ENCODE data around the gene TPD52L2. TPM values are rescaled to one million over a fixed set of nuclear protein-coding genes. Genes with fewer than 3 reads are reported as not detected.

The TPD52L2 gene
- total RNA-seq, 4 donors from 2014 or later = 85.9 to 101 (median 94.7) TPM

DNA sequence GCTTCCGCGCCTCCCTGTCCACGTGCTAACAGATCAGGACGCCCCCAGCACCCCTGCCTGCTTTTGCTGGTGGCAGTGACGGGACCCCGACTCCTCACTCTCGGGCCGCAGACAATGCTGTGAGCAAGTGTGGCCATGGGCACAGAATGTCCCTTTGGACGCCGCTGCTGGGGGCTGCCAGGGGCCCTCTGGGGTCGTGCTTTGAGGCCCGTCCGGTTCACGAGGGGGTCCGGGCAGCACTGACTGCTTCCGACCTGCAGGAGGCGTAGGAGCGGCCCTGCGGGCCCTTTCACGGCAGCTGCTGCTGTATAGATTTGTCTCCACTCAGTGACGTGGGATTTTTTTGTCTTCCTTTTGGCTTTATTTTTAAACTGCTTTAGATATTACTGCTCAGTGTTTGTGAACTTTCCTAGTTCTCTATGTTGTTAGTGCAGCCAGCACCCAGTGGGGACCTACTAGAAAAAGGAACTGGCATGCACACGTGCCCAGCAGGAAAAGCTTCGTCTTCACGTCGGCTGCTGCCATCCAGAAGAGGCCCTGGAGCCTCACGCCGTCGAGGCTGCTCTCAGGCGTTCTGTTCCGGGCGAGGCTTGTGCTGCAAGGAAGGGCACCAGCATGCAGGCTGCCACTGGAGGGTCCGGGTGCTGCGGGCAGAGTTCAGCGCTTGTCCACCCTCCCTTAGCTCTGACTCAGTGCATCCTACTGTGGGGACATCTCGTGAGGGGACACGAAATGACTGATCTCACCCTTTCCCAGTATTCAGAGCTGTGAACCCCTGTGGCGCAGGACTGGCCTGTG lies 69.4 kb downstream of the TPD52L2 start:
- 83 to 84% methylated on average over 37 of the region's 37 CpGs for WGBS, 2 donors
- TF ChIP-seq CTCF (IDR thresholded peaks at IDR 0.05) = no peak
- no peak for TF ChIP-seq POLR2A (IDR thresholded peaks at IDR 0.05)
- DNase-seq (ENCODE audit: low spot score in 2 of 2) = no peak
- intact Hi-C loops (cut with DNase I; ENCODE audit: low total_unique reads) = no loop called here
- no peak overlapping the region for H3K4me3 ChIP-seq (ENCODE audit: low read depth, poor library complexity, severe bottlenecking)

DNA sequence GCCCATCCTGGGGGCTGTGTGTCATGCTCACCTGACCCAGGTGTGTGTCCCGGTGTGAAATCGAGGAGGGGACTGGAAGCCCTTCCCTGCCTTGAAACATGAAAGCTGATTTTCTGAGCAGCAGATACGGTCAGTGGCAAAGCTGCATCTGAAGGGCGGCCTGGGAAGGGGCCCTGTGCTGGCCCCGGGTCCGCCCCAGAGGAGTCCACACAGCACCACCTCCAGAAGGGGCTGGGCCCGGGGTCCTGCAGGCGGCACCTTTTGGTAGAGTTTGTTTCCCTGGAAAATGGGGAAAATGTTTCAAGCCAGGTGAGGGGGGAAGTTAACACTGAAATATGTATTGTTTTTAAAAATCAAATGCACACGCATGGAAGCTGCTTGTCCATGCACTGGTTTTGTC lies 70.4 kb downstream of the TPD52L2 start:
- TF ChIP-seq CTCF (IDR thresholded peaks at IDR 0.05) (no peak), POLR2A (IDR thresholded peaks at IDR 0.05) (no peak)
- 93% methylated on average over 9 of the region's 9 CpGs for WGBS, 2 donors
- H3K4me3 ChIP-seq (ENCODE audit: low read depth, poor library complexity, severe bottlenecking) = no peak overlapping the region
- intact Hi-C loops (cut with DNase I; ENCODE audit: low total_unique reads) = no loop called here
- no peak for DNase-seq (ENCODE audit: low spot score in 2 of 2)

DNA sequence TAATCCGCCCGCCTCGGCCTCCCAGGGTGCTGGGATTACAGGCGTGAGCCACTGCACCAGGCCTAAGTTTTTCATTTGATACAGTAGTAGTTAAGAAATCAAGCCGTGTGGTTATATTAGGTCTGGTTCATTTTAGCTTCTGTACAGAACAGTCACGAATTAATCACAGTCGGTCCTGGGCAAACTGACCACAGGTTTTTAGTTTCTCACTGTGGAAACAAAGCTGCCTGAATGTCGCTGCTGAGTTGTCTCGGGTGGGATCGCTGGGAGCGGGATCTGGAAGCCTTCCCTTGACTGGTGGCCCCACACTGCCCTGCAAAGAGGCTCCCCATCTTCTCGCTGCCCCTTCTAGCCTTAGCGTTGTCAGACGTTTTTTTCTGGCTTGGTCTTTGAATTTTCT lies 72.5 kb downstream of the TPD52L2 start:
- TF ChIP-seq POLR2A (IDR thresholded peaks at IDR 0.05) = no peak
- TF ChIP-seq CTCF (IDR thresholded peaks at IDR 0.05) = no peak
- DNase-seq (ENCODE audit: low spot score in 2 of 2) = no peak
- WGBS, 2 donors = 82 to 90% methylated on average over 14 of the region's 14 CpGs
- H3K4me3 ChIP-seq (ENCODE audit: low read depth, poor library complexity, severe bottlenecking) = no peak overlapping the region
- intact Hi-C loops (cut with DNase I; ENCODE audit: low total_unique reads) = no loop called here

DNA sequence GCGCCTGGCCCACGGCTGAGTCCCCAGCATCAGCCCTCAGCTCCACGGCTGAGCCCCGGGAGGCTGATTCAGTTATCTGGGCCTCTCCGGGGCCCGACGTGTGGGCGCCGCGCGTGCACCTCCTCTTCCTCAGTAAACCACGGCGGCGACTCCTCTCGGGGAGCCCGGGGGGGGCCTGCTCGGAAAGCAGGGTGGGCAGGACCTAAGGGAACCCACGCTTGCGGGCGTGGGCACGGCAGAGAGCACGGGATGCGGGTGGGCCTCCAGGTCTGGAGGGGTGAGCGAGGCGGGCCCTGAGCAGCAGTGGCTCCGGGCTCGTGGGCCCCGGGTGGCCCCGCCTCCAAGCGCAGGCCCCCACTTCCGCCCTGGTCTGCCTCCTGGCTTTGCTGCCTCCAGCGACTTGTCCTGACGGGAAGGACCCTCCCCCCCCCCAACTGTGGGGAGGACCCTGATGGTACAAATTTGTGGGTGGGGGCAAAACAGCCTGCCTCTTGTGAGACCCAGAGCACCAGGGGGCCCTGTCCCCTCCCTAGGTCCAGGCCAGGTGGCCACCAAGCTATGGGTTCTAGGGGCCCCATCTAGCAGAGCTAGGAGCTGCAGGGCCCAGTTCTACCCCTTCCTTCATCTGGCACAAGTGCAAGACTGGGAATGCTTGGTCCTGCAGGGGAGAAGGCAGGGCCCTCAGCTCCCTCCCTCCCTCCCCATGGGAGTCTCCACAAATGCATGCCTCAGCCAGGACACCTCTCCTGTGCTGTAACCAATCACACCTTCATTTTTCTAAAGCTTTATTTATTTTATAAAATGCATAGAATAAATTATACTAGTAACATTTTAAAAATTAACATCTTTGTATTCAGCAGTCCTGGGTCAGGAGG lies 74.2 kb downstream of the TPD52L2 start:
- intact Hi-C loops (cut with DNase I; ENCODE audit: low total_unique reads) = no loop called here
- peak in 1 of 2 donors; percentile 82 for DNase-seq (ENCODE audit: low spot score in 2 of 2)
- no peak for TF ChIP-seq POLR2A (IDR thresholded peaks at IDR 0.05)
- TF ChIP-seq CTCF (IDR thresholded peaks at IDR 0.05) = no peak
- 83 to 90% methylated on average over 25 to 33 of the region's 33 CpGs for WGBS, 2 donors
- no peak overlapping the region for H3K4me3 ChIP-seq (ENCODE audit: low read depth, poor library complexity, severe bottlenecking)

DNA sequence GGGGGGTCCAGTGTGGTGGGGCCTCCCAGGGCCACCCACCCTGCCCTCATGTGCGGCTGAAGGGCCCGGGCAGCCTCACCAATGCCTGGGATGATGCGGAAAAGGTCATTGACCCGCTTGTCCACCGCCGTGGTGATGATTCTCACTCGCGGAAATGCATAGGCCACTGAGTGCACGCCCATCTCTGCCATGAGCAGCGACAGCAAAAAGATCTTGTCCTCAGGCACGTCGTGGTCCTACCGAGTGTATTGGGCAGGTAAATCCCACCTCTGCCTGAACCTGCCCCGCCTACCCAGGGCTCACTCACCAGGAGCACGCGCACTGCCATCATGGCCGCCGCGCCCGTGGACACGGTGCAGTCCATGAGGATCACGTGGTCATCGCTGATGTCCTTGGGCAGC lies 75.0 kb downstream of the TPD52L2 start:
- no peak for TF ChIP-seq CTCF (IDR thresholded peaks at IDR 0.05)
- no peak for TF ChIP-seq POLR2A (IDR thresholded peaks at IDR 0.05)
- no peak for DNase-seq (ENCODE audit: low spot score in 2 of 2)
- intact Hi-C loops (cut with DNase I; ENCODE audit: low total_unique reads) = no loop called here
- H3K4me3 ChIP-seq (ENCODE audit: low read depth, poor library complexity, severe bottlenecking) = no peak overlapping the region
- WGBS, 2 donors = 91 to 92% methylated on average over 19 to 21 of the region's 23 CpGs
